ENCODE results near the gene MID1.
A peak's percentile ranks its signal among the peaks of the same experiment; 100 is the strongest.
"Not testable (repeated sequence)": the region's sequence is repeated elsewhere in the genome, so short reads cannot be mapped to it uniquely, and the experiment has no call there.

The MID1 gene

GRCh38 chrX:10591363-10592335 lies 28.7 kb downstream of the MID1 start:
- peaks cover 45% of the 10 kb centered on the region for H3K9me3 Mint-ChIP-seq
- no peak overlapping the region for H3K27ac Mint-ChIP-seq
- no peak overlapping the region for H3K4me3 Mint-ChIP-seq
- TF ChIP-seq CTCF (IDR thresholded peaks at IDR 0.05), result no peak
- DNase-seq, result no peak
- peaks cover 3% of the 10 kb centered on the region for H3K27me3 Mint-ChIP-seq (ENCODE audit: low read depth, poor library complexity)
- H3K4me1 Mint-ChIP-seq, result peaks cover 17% of the 10 kb centered on the region
- H3K36me3 Mint-ChIP-seq (ENCODE audit: low read depth), result peaks cover 28% of the 10 kb centered on the region

- Mint-ChIP-seq H3K36me3 (ENCODE audit: low read depth) (peaks cover 47% of the 10 kb centered on the region), H3K4me1 (peaks cover 17% of the 10 kb centered on the region), H3K9me3 (peaks cover 59% of the 10 kb centered on the region), H3K27ac (peak overlapping the region; percentile 62)
- not testable (repeated sequence) for H3K27me3 Mint-ChIP-seq (ENCODE audit: low read depth, poor library complexity); H3K4me3 Mint-ChIP-seq; DNase-seq
Observed at GRCh38 chrX:10589787-10590186, 30.6 kb downstream of the MID1 start.

GRCh38 chrX:10589098-10589497 lies 31.3 kb downstream of the MID1 start:
- Mint-ChIP-seq H3K36me3 (ENCODE audit: low read depth) (peaks cover 54% of the 10 kb centered on the region), H3K9me3 (peaks cover 66% of the 10 kb centered on the region), H3K4me3 (no peak overlapping the region), H3K27ac (no peak overlapping the region), H3K27me3 (ENCODE audit: low read depth, poor library complexity) (peaks cover 3% of the 10 kb centered on the region), H3K4me1 (peaks cover 17% of the 10 kb centered on the region)
- no peak for TF ChIP-seq CTCF (IDR thresholded peaks at IDR 0.05)
- no peak for DNase-seq

GRCh38 chrX:10584882-10585281 lies 35.5 kb downstream of the MID1 start:
- Mint-ChIP-seq H3K36me3 (ENCODE audit: low read depth) (peaks cover 67% of the 10 kb centered on the region), H3K9me3 (peaks cover 71% of the 10 kb centered on the region), H3K4me1 (peaks cover 12% of the 10 kb centered on the region)
- H3K27ac Mint-ChIP-seq; H3K4me3 Mint-ChIP-seq; H3K27me3 Mint-ChIP-seq (ENCODE audit: low read depth, poor library complexity); DNase-seq: not testable (repeated sequence)

- no peak for TF ChIP-seq CTCF (IDR thresholded peaks at IDR 0.05)
- Mint-ChIP-seq H3K27me3 (ENCODE audit: low read depth, poor library complexity) (no peaks in the 10 kb centered on the region), H3K27ac (no peak overlapping the region), H3K4me1 (peaks cover 28% of the 10 kb centered on the region), H3K36me3 (ENCODE audit: low read depth) (peaks cover 50% of the 10 kb centered on the region), H3K4me3 (no peak overlapping the region), H3K9me3 (peaks cover 53% of the 10 kb centered on the region)
- DNase-seq, result no peak
Observed at GRCh38 chrX:10582945-10583344, 37.4 kb downstream of the MID1 start.

DNA sequence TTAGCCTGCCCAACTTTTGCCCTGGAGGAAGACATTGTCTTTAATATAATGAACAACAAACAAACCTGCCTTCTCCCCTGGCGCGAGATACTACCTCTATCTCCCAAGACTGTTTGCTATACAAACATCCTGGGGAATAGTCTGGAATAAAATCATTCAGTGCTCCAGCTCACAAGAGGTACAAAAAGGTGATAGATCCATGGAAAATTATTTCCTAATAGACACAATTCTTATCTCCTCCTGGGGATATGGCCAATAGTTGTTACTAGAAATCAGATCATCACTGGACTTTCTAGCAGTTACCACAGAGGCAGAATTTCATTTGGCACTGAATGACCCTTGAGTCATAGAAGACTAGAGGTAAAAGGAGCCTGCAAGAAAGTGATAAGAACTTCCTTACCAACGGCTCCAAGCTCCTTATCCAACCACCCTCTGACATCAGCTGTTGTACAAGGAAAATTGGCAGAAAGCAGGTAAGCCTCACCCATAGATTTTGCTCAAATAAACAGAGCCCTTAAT lies 38.1 kb downstream of the MID1 start:
- Mint-ChIP-seq H3K27ac (no peak overlapping the region), H3K36me3 (ENCODE audit: low read depth) (peaks cover 50% of the 10 kb centered on the region), H3K9me3 (peaks cover 50% of the 10 kb centered on the region), H3K4me3 (no peak overlapping the region), H3K4me1 (peaks cover 32% of the 10 kb centered on the region), H3K27me3 (ENCODE audit: low read depth, poor library complexity) (no peaks in the 10 kb centered on the region)
- no peak for TF ChIP-seq CTCF (IDR thresholded peaks at IDR 0.05)
- DNase-seq, result no peak

All from nephron progenitor cell (in vitro differentiated cells).